Glutamatergic neuron (in vitro differentiated cells): ENCODE data around the gene PDCD1. TPM values are rescaled to one million over a fixed set of nuclear protein-coding genes. Genes with fewer than 3 reads are reported as not detected.

ENCODE experiments used
- DNase-seq: peaks from one replicate; pipeline ENCODE4 v3.0.0; 2022
- H3K27ac Mint-ChIP-seq: one replicate; pipeline ENCODE4 v1.8.0; 2020; ENCODE audit warnings: mild to moderate bottlenecking, mixed read lengths, inconsistent platforms; ENCODE audit not compliant: unreplicated experiment
- H3K27me3 Mint-ChIP-seq: one replicate; pipeline ENCODE4 v1.8.0; 2020; ENCODE audit warnings: mild to moderate bottlenecking, moderate library complexity, mixed read lengths, inconsistent platforms; ENCODE audit not compliant: unreplicated experiment
- H3K36me3 Mint-ChIP-seq: one replicate; pipeline ENCODE4 v1.8.0; 2020; ENCODE audit warnings: mild to moderate bottlenecking, mixed read lengths, inconsistent platforms; ENCODE audit not compliant: unreplicated experiment
- H3K4me1 Mint-ChIP-seq: one replicate; pipeline ENCODE4 v1.8.0; 2020; ENCODE audit warnings: mild to moderate bottlenecking, low read depth, mixed read lengths, inconsistent platforms; ENCODE audit not compliant: unreplicated experiment
- H3K4me3 Mint-ChIP-seq: one replicate; pipeline ENCODE4 v1.8.0; 2020; ENCODE audit warnings: mild to moderate bottlenecking, mixed read lengths, inconsistent platforms; ENCODE audit not compliant: unreplicated experiment
- H3K9me3 Mint-ChIP-seq: one replicate; pipeline ENCODE4 v1.8.0; 2020; ENCODE audit warnings: mild to moderate bottlenecking, moderate library complexity, mixed read lengths, inconsistent platforms; ENCODE audit not compliant: unreplicated experiment
- CTCF ChIP-seq: fragments of 200-600 bp; sonication (generic); IDR thresholded peaks from one replicate; pipeline ENCODE4 v1.5.0; 2021; ENCODE audit not compliant: partially characterized antibody, unreplicated experiment
- total RNA-seq: library from RNA; stranded (reverse); fragmentation: NEBNext Ultra II Directional; extraction: Animal tissue kit (Norgen Biotek cat#: 25700); gene quantifications from one replicate; pipeline ENCODE4 v1.2.1, GENCODE V29; 2021; ENCODE audit not compliant: unreplicated experiment

Gene PDCD1
- total RNA-seq, 1 donor from 2014 or later, result not detected

GRCh38 chr2:241886840-241887447, 28.2 kb upstream of the PDCD1 start:
- no peak for DNase-seq
- Mint-ChIP-seq H3K27me3 (peaks cover 12% of the 10 kb centered on the region), H3K9me3 (peaks cover 16% of the 10 kb centered on the region), H3K27ac (peak overlapping the region; percentile 96), H3K4me3 (peak overlapping the region; percentile 82), H3K4me1 (peaks cover 35% of the 10 kb centered on the region), H3K36me3 (peaks cover 17% of the 10 kb centered on the region)
- no peak for TF ChIP-seq CTCF

- H3K4me1 Mint-ChIP-seq, result peaks cover 35% of the 10 kb centered on the region
- DNase-seq, result no peak
- H3K4me3 Mint-ChIP-seq, result peak overlapping the region; percentile 82
- H3K36me3 Mint-ChIP-seq, result peaks cover 17% of the 10 kb centered on the region
- peak overlapping the region; percentile 96 for H3K27ac Mint-ChIP-seq
- no peak for TF ChIP-seq CTCF
- H3K27me3 Mint-ChIP-seq, result peaks cover 15% of the 10 kb centered on the region
- peaks cover 16% of the 10 kb centered on the region for H3K9me3 Mint-ChIP-seq
These were observed 27.4 kb upstream of the PDCD1 start for GRCh38 chr2:241885946-241886643.

GRCh38 chr2:241885291-241885945, 26.7 kb upstream of the PDCD1 start:
- peaks cover 38% of the 10 kb centered on the region for H3K4me1 Mint-ChIP-seq
- peak overlapping the region; percentile 82 for H3K4me3 Mint-ChIP-seq
- peak; percentile 63 for DNase-seq
- TF ChIP-seq CTCF, result no peak
- peak overlapping the region; percentile 96 for H3K27ac Mint-ChIP-seq
- peaks cover 15% of the 10 kb centered on the region for H3K27me3 Mint-ChIP-seq
- H3K9me3 Mint-ChIP-seq, result peaks cover 16% of the 10 kb centered on the region
- H3K36me3 Mint-ChIP-seq, result peaks cover 17% of the 10 kb centered on the region

- Mint-ChIP-seq H3K27ac (peak overlapping the region; percentile 96), H3K36me3 (peaks cover 17% of the 10 kb centered on the region), H3K9me3 (peaks cover 16% of the 10 kb centered on the region), H3K27me3 (peaks cover 15% of the 10 kb centered on the region), H3K4me3 (no peak overlapping the region), H3K4me1 (peaks cover 38% of the 10 kb centered on the region)
- no peak for DNase-seq
- no peak for TF ChIP-seq CTCF
These were observed 26.2 kb upstream of the PDCD1 start for GRCh38 chr2:241884951-241885290.

DNA sequence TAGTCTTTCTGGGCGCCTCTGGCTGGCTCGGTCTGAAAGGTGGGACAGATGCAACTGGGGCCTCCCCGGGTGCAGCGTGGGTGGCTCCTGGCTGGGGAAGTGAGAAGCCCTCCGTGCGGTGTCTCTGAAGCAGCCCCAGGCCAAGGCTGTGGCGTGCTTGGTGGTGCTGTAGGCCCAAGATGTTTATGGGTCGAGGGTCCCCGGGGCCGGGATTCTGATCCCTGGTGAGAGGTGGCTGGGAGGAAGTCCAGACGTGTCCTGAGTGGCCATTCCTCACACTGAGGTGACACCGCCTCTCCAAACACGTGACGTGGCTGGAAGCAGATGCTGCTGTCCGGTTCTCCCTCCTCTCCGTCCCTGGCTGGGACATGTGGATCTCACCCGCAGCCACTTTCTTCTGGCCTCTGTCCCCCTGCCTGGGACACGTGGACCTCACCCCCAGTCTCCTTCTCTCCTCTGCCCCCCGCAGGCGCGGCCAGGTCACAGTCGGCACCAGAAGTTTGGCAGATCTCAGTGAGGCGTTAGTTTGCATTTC, 23.5 kb upstream of the PDCD1 start:
- peak; percentile 14 for TF ChIP-seq CTCF
- Mint-ChIP-seq H3K9me3 (peaks cover 14% of the 10 kb centered on the region), H3K27me3 (peaks cover 13% of the 10 kb centered on the region), H3K36me3 (no peaks in the 10 kb centered on the region), H3K27ac (peak overlapping the region; percentile 57), H3K4me1 (peaks cover 35% of the 10 kb centered on the region), H3K4me3 (peak overlapping the region; percentile 67)
- DNase-seq, result no peak
